Esophagus squamous epithelium (tissue), 4 donors: Measurements from ENCODE around the gene FNDC8.

Experiments used
- POLR2A ChIP-seq, 4 donors: fragments of 450-650 bp; IDR thresholded peaks; one replicate each; pipeline ENCODE4 v1.6.1; 2017; ENCODE audit warnings: antibody characterized with exemption in 4 of 4, mild to moderate bottlenecking in 4 of 4, moderate library complexity in 3 of 4
- TF ChIP-seq, protein P1 (sequence below), 6 experiments: fragments of 450-650 bp in 4 of 6; fragments of 200-600 bp in 2 of 6; sonication (generic) in 2 of 6; IDR thresholded peaks; one replicate each; pipeline ENCODE4 v1.5.1; 2016 to 2019; ENCODE audit warnings: antibody characterized with exemption in 6 of 6, mild to moderate bottlenecking in 4 of 6, moderate library complexity in 4 of 6

- TF ChIP-seq, protein P1, sequence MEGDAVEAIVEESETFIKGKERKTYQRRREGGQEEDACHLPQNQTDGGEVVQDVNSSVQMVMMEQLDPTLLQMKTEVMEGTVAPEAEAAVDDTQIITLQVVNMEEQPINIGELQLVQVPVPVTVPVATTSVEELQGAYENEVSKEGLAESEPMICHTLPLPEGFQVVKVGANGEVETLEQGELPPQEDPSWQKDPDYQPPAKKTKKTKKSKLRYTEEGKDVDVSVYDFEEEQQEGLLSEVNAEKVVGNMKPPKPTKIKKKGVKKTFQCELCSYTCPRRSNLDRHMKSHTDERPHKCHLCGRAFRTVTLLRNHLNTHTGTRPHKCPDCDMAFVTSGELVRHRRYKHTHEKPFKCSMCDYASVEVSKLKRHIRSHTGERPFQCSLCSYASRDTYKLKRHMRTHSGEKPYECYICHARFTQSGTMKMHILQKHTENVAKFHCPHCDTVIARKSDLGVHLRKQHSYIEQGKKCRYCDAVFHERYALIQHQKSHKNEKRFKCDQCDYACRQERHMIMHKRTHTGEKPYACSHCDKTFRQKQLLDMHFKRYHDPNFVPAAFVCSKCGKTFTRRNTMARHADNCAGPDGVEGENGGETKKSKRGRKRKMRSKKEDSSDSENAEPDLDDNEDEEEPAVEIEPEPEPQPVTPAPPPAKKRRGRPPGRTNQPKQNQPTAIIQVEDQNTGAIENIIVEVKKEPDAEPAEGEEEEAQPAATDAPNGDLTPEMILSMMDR (IDR thresholded peaks at IDR 0.05), result no peak
- TF ChIP-seq POLR2A (IDR thresholded peaks at IDR 0.05), result no peak
These were observed 7.9 kb downstream of the FNDC8 start for GRCh38 chr17:35129154-35129972.
